HepG2 (cell line): ENCODE measurements around the gene LHX5. TPM values are rescaled to one million over a fixed set of nuclear protein-coding genes. Genes with fewer than 3 reads are reported as not detected.

ENCODE experiments used
- ATAC-seq: fragments of 200-7000 bp; cut with Tn5 transposase; 3 replicates; pipeline ENCODE4 v1.9.1; 2020; ENCODE audit warnings: mild to moderate bottlenecking, moderate library complexity
- BruUV-seq: library from RNA; stranded (reverse); fragments of 400-500 nt; replicated peaks from 2 replicates; lab custom pipeline; 2021; lab: Mats Ljungman, UMichigan
- CTCF ChIA-PET: fragments of 300-600 bp; formaldehyde crosslinking; extraction: SDS; loops from one replicate; lab custom pipeline; 2021; ENCODE audit warnings: low total read pairs, inconsistent platforms, low intra/inter-chr PET ratio; lab: Yijun Ruan, JAX
- POLR2A ChIA-PET: fragments of 350-600 bp; sonication (Branson Sonifier 250); formaldehyde crosslinking; loops from one replicate; lab custom pipeline; 2020; ENCODE audit warnings: antibody characterized with exemption, inconsistent platforms; lab: Yijun Ruan, JAX
- DNase-seq: peaks from one replicate; pipeline ENCODE4 v3.0.0-alpha.2; 2015; ENCODE audit warnings: low spot score
- FAIRE-seq: peaks from 3 replicates; lab custom pipeline; 2011; peaks lifted over from hg19 to GRCh38; lab: Jason Lieb, UNC
- H2AFZ ChIP-seq: one replicate; pipeline ENCODE4 v1.6.1; 2011; ENCODE audit warnings: low read length, inconsistent platforms
- H3K27ac ChIP-seq: fragments of 300-600 bp; 3 replicates; pipeline ENCODE4 v1.8.0; 2011; ENCODE audit warnings: mixed run types, mild to moderate bottlenecking, mixed read lengths, low read length, inconsistent platforms; ENCODE audit not compliant: insufficient read depth; ENCODE audit errors: extremely low read length
- H3K27me3 ChIP-seq, 2 experiments: fragments of 200-600 bp in 1 of 2; 2 replicates in 1 of 2; 3 replicates in 1 of 2; pipeline versions ENCODE4 v1.6.0 to v1.8.0; 2011; ENCODE audit warnings: low read length in 2 of 2, mild to moderate bottlenecking in 2 of 2, moderate library complexity in 2 of 2, inconsistent platforms in 1 of 2; ENCODE audit not compliant: insufficient read depth in 2 of 2, control insufficient read depth in 1 of 2
- H3K36me3 ChIP-seq, 2 experiments: fragments of 200-600 bp in 1 of 2; replicated peaks in 1 of 2; 2 replicates in 1 of 2; 3 replicates in 1 of 2; pipeline versions ENCODE4 v1.5.1 to v1.8.0; 2011; ENCODE audit warnings: low read length in 2 of 2, inconsistent platforms in 1 of 2; ENCODE audit not compliant: insufficient read depth in 2 of 2, control insufficient read depth in 1 of 2
- H3K4me1 ChIP-seq: 2 replicates; pipeline ENCODE4 v1.5.1; 2012; ENCODE audit warnings: low read length, inconsistent platforms; ENCODE audit not compliant: insufficient read depth
- H3K4me2 ChIP-seq: 2 replicates; pipeline ENCODE4 v1.6.0; 2011; ENCODE audit warnings: low read depth, low read length, inconsistent platforms
- H3K4me3 ChIP-seq, 3 experiments: fragments of 200-600 bp in 1 of 3; sonication (generic), shearing (Covaris generic) in 1 of 3; replicated peaks in 1 of 3; 2 replicates each; pipeline ENCODE4 v1.5.1; 2011 to 2016; ENCODE audit warnings: low read length in 3 of 3, inconsistent platforms in 2 of 3, low read depth in 2 of 3, mild to moderate bottlenecking in 2 of 3, control low read depth in 1 of 3, mixed read lengths in 1 of 3; ENCODE audit not compliant: insufficient read depth in 1 of 3
- H3K79me2 ChIP-seq: one replicate; pipeline ENCODE4 v1.6.1; 2011; ENCODE audit warnings: low read length, inconsistent platforms; ENCODE audit not compliant: insufficient read depth
- H3K9ac ChIP-seq: 2 replicates; pipeline ENCODE4 v1.6.0; 2011; ENCODE audit warnings: mild to moderate bottlenecking, low read depth, low read length, inconsistent platforms; ENCODE audit not compliant: insufficient read depth
- H3K9me3 ChIP-seq: 2 replicates; pipeline ENCODE4 v1.5.1; 2012; ENCODE audit warnings: mild to moderate bottlenecking, low read length
- H4K20me1 ChIP-seq: 2 replicates; pipeline ENCODE4 v1.6.0; 2011; ENCODE audit warnings: inconsistent platforms, mild to moderate bottlenecking, low read length, moderate library complexity; ENCODE audit not compliant: insufficient read depth
- FOXO4 ChIP-seq: sonication (generic); formaldehyde crosslinking; conservative IDR thresholded peaks from 2 replicates; pipeline ENCODE4 v1.8.1; 2023; ENCODE audit warnings: missing genetic modification reagents
- HNF4A ChIP-seq: sonication (generic); formaldehyde crosslinking; IDR thresholded peaks from 2 replicates; pipeline ENCODE4 v1.4.0; 2020; ENCODE audit warnings: missing genetic modification reagents
- HNRNPUL1 ChIP-seq: fragments of 200-400 bp; formaldehyde crosslinking; IDR thresholded peaks from 2 replicates; pipeline ENCODE4 v1.6.1; 2017; ENCODE audit warnings: low read depth, mild to moderate bottlenecking, low read length, moderate library complexity
- MXD3 ChIP-seq: IDR thresholded peaks from 2 replicates; pipeline ENCODE4 v1.6.1; 2016; ENCODE audit warnings: mild to moderate bottlenecking, missing biosample characterization, missing genetic modification reagents
- NFIB ChIP-seq: sonication (generic); formaldehyde crosslinking; IDR thresholded peaks from 2 replicates; pipeline ENCODE4 v1.9.0; 2021; ENCODE audit warnings: missing genetic modification reagents, mild to moderate bottlenecking, borderline replicate concordance
- PAXIP1 ChIP-seq: sonication (generic); formaldehyde crosslinking; conservative IDR thresholded peaks from 2 replicates; pipeline ENCODE4 v1.4.0; 2020; ENCODE audit warnings: mild to moderate bottlenecking, missing genetic modification reagents, moderate library complexity
- SPEN ChIP-seq: sonication (generic); formaldehyde crosslinking; IDR thresholded peaks from 2 replicates; pipeline ENCODE4 v1.5.1; 2020; ENCODE audit warnings: low read depth, mild to moderate bottlenecking, missing genetic modification reagents
- ZBTB21 ChIP-seq: sonication (generic); formaldehyde crosslinking; IDR thresholded peaks from 2 replicates; pipeline ENCODE4 v1.4.0; 2020; ENCODE audit warnings: missing genetic modification reagents
- ZBTB3 ChIP-seq: sonication (generic); formaldehyde crosslinking; IDR thresholded peaks from 2 replicates; pipeline ENCODE4 v1.4.0; 2020; ENCODE audit warnings: low read depth, mild to moderate bottlenecking, moderate library complexity, missing genetic modification reagents, borderline replicate concordance
- ZBTB44 ChIP-seq: sonication (generic); formaldehyde crosslinking; IDR thresholded peaks from 2 replicates; pipeline ENCODE4 v1.4.0; 2020; ENCODE audit warnings: missing genetic modification reagents
- ZNF263 ChIP-seq: sonication (generic); formaldehyde crosslinking; IDR thresholded peaks from 2 replicates; pipeline ENCODE4 v1.4.0; 2020; ENCODE audit warnings: missing genetic modification reagents
- ZNF576 ChIP-seq: sonication (generic); formaldehyde crosslinking; IDR thresholded peaks from 2 replicates; pipeline ENCODE4 v1.4.0; 2020; ENCODE audit warnings: mild to moderate bottlenecking, missing genetic modification reagents
- WGBS: methylation state at CpG from one replicate; pipeline ENCODE4 v1.1.6; 2017; ENCODE audit warnings: low lambda C conversion rate; 5-methylcytosine and 5-hydroxymethylcytosine counted together
- in situ Hi-C: cut with HindIII; loops from 2 replicates; pipeline ENCODE4 v1.10.0; 2017; ENCODE audit warnings: low pct_unique_long_range_greater_than_20kb; ENCODE audit not compliant: extremely low pct_ligation_motif_present
- intact Hi-C: fragments of 100-400 bp; cut with micrococcal nuclease; formaldehyde crosslinking; loops from one replicate; pipeline ENCODE4 v1.10.0; 2022; ENCODE audit not compliant: unreplicated experiment
- polyA plus RNA-seq, 8 experiments: library from polyadenylated mRNA; depleted of rRNA in 3 of 8; stranded (reverse) in 7 of 8; unstranded in 1 of 8; fragments of >200 nt; fragmentation: Illumina TruSeq in 4 of 8; extraction: Trizol in 4 of 8; gene quantifications; 2 replicates each; pipeline versions ENCODE4 v1.2.1 to v1.2.3, GENCODE V29; 2011 to 2016; ENCODE audit warnings: low read depth in 4 of 8, missing spikeins in 1 of 8, mixed read lengths in 1 of 8; ENCODE audit not compliant: insufficient read depth in 1 of 8
- total RNA-seq, 5 experiments: library from RNA; depleted of rRNA; stranded (reverse); fragments of >200 nt; fragmentation: Illumina TruSeq; extraction: Trizol; gene quantifications; 2 replicates each; pipeline ENCODE4 v1.2.3, GENCODE V29; 2016; ENCODE audit warnings: low read depth in 1 of 5

Gene LHX5
- total and polyA plus RNA-seq, 2 of the 13 experiments (the other 11 are each of a cell fraction or from before 2014, with no cell fraction given) = not detected

GRCh38 chr12:113472191-113473121, 785 bp upstream of the LHX5 start:
- no peaks in the 10 kb centered on the region for H3K9me3 ChIP-seq
- no peaks in the 10 kb centered on the region for H3K36me3 ChIP-seq
- DNase-seq (no peak), FAIRE-seq (no peak), ATAC-seq (no peak)
- in situ Hi-C loops = no loop called here
- no peak overlapping the region for H3K27ac ChIP-seq
- ChIA-PET CTCF (no interaction called here), POLR2A (no interaction called here)
- no peak overlapping the region for H3K9ac ChIP-seq
- no peaks in the 10 kb centered on the region for H3K4me1 ChIP-seq
- no peaks in the 10 kb centered on the region for H3K79me2 ChIP-seq
- WGBS = 14% methylated on average over 27 of the region's 51 CpGs
- no peaks in the 10 kb centered on the region for H4K20me1 ChIP-seq
- no peak overlapping the region for H2AFZ ChIP-seq
- H3K27me3 ChIP-seq = peaks cover 11 to 85% of the 10 kb centered on the region in 2 experiments
- no TSS peak for BruUV-seq
- no peak overlapping the region for H3K4me3 ChIP-seq
- intact Hi-C loops = no loop called here
- H3K4me2 ChIP-seq = no peak overlapping the region
- TF ChIP-seq FOXO4 (CRISPR knock-in tag) (no peak), HNRNPUL1 (no peak), MXD3 (CRISPR knock-in tag) (no peak), ZNF263 (no peak), ZBTB3 (CRISPR knock-in tag) (no peak), ZBTB44 (CRISPR knock-in tag) (no peak), HNF4A (CRISPR knock-in tag) (no peak), SPEN (CRISPR knock-in tag) (no peak), NFIB (CRISPR knock-in tag) (no peak), ZNF576 (no peak), PAXIP1 (CRISPR knock-in tag) (no peak), ZBTB21 (CRISPR knock-in tag) (no peak)
